ENCODE measurements around the gene NUAK1. TPM values are rescaled to one million over a fixed set of nuclear protein-coding genes. Genes with fewer than 3 reads are reported as not detected.
A peak's percentile ranks its signal among the peaks of the same experiment; 100 is the strongest.

NUAK1 gene
- total and polyA plus RNA-seq, 4 donors = 2.9 to 14.1 (median 9.2) TPM

DNA sequence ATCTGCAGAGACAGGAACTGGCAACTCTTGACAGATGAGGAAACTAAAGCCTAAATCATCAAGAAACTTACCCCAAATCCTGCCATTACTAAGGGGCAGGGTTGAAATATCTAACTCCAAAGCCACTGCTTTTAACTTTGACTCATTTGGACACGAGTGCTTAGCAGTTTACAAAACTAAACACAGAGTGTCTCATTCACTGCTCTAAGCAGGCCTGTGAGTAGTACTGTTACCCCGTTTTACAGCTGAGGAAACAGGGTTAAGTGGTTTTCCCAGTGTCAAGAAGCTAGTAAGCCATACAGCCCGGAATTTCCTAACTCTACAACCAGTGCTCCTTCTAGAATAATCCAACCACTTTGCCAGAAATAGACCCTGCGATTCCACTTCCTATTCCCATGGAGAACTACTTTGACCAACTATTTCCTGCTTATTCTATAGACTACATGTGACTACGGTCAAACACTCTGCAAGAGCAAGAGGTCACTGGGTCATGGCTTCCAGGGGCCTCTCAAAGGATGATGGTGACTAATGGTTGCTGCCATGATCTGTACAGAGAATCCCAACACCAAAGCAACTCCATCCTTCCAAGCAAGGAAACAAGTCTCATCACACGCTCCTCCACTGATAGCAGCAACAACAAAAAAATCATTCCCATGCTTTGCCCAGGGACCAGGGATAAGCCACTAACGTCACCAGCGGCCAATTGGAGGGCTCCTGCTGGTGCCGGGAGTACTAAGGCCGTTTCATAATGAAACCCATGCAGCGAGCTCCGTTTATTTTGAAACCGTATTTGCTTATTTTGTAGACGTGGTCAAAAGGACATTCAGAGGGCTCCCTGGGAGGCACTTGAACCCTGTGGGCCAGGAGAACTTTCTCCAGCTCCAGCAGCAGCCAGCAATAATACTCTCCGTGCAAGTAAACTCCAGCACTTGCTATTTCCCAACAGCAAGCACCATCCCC lies 56.3 kb downstream of the NUAK1 start:
- H3K9ac ChIP-seq (ENCODE audit: insufficient read depth in 1 of 2, low read length in 2 of 2) = no peak overlapping the region
- H3K4me3 ChIP-seq = no peak overlapping the region
- TF ChIP-seq CTCF (IDR thresholded peaks at IDR 0.05; ENCODE audit: control extremely low read depth, extremely low read depth) = no peak
- peaks cover 0 to 2% (median 0%) of the 10 kb centered on the region in 4 donors for H3K9me3 ChIP-seq (ENCODE audit: control insufficient read depth in 4 of 4, insufficient read depth in 3 of 4, low read length in 3 of 4)
- H3K4me1 ChIP-seq (ENCODE audit: control insufficient read depth in 5 of 5, insufficient read depth in 5 of 5, low read length in 5 of 5) = peaks cover 0 to 21% (median 10%) of the 10 kb centered on the region in 5 donors
- peak overlapping the region in 1 of 2 donors; percentile 35 for H3K27ac ChIP-seq (ENCODE audit: low read depth in 1 of 2, low read length in 1 of 2)
- H3K27me3 ChIP-seq (ENCODE audit: control insufficient read depth in 3 of 3, insufficient read depth in 3 of 3, low read length in 2 of 3) = no peaks in the 10 kb centered on the region
- H3K36me3 ChIP-seq (ENCODE audit: control insufficient read depth in 4 of 4, insufficient read depth in 4 of 4, low read length in 4 of 4) = peaks cover 3 to 11% (median 4%) of the 10 kb centered on the region in 4 donors
- 82 to 88% methylated on average over 15 of the region's 15 CpGs for WGBS, 2 donors
- ATAC-seq (ENCODE audit: insufficient read depth, low FRiP score) = no peak
- DNase-seq = no peak

GRCh38 chr12:106081606-106082005 lies 57.1 kb downstream of the NUAK1 start:
- H3K4me1 ChIP-seq (ENCODE audit: control insufficient read depth in 5 of 5, insufficient read depth in 5 of 5, low read length in 5 of 5) = peaks cover 0 to 21% (median 10%) of the 10 kb centered on the region in 5 donors
- no peak for ATAC-seq (ENCODE audit: insufficient read depth, low FRiP score)

DNA sequence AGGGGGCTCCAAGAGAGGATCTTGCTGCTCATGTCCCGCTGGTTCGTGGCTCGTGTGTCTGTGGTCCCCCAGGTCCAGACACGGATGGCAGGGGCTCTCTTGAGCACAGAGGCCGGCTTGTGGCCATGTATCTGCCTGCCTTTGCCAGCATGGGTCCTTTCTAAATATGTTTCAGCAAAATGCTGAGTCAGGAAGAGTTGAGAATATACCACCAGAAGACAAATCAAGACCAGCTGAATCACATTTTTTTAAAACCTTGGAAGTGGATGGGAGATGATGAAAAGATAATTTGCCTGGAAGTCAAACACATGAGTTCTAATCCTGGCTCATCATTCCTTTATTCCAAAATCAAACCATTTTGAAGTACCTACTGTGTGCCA lies 58.0 kb downstream of the NUAK1 start:
- Histone ChIP-seq H3K27me3 (ENCODE audit: control insufficient read depth in 3 of 3, insufficient read depth in 3 of 3, low read length in 2 of 3) (no peaks in the 10 kb centered on the region), H3K4me3 (no peak overlapping the region), H3K4me1 (ENCODE audit: control insufficient read depth in 5 of 5, insufficient read depth in 5 of 5, low read length in 5 of 5) (peaks cover 0 to 21% (median 14%) of the 10 kb centered on the region in 5 donors), H3K36me3 (ENCODE audit: control insufficient read depth in 4 of 4, insufficient read depth in 4 of 4, low read length in 4 of 4) (peaks cover 3 to 11% (median 4%) of the 10 kb centered on the region in 4 donors), H3K9ac (ENCODE audit: insufficient read depth in 1 of 2, low read length in 2 of 2) (no peak overlapping the region), H3K27ac (ENCODE audit: low read depth in 1 of 2, low read length in 1 of 2) (peak overlapping the region; percentile 58 to 62), H3K9me3 (ENCODE audit: control insufficient read depth in 4 of 4, insufficient read depth in 3 of 4, low read length in 3 of 4) (peaks cover 0 to 2% (median 0%) of the 10 kb centered on the region in 4 donors)
- TF ChIP-seq CTCF (IDR thresholded peaks at IDR 0.05; ENCODE audit: control extremely low read depth, extremely low read depth) = no peak
- ATAC-seq (ENCODE audit: insufficient read depth, low FRiP score) (no peak), DNase-seq (no peak)
- WGBS, 2 donors = 87 to 95% methylated on average over 5 of the region's 5 CpGs

More at GRCh38 chr12:106081606-106082005, 57.1 kb downstream of the NUAK1 start:
- H3K27me3 ChIP-seq (ENCODE audit: control insufficient read depth in 3 of 3, insufficient read depth in 3 of 3, low read length in 2 of 3) = no peaks in the 10 kb centered on the region
- no peak for TF ChIP-seq CTCF (IDR thresholded peaks at IDR 0.05; ENCODE audit: control extremely low read depth, extremely low read depth)
- H3K36me3 ChIP-seq (ENCODE audit: control insufficient read depth in 4 of 4, insufficient read depth in 4 of 4, low read length in 4 of 4) = peaks cover 3 to 11% (median 4%) of the 10 kb centered on the region in 4 donors
- H3K9ac ChIP-seq (ENCODE audit: insufficient read depth in 1 of 2, low read length in 2 of 2) = no peak overlapping the region
- H3K27ac ChIP-seq (ENCODE audit: low read depth in 1 of 2, low read length in 1 of 2) = peak overlapping the region in 1 of 2 donors; percentile 58
- peaks cover 0 to 2% (median 0%) of the 10 kb centered on the region in 4 donors for H3K9me3 ChIP-seq (ENCODE audit: control insufficient read depth in 4 of 4, insufficient read depth in 3 of 4, low read length in 3 of 4)
- no peak overlapping the region for H3K4me3 ChIP-seq
- DNase-seq = no peak
